ENCODE data around the gene GPS1. TPM values are rescaled to one million over a fixed set of nuclear protein-coding genes. Genes with fewer than 3 reads are reported as not detected.
A peak's percentile ranks its signal among the peaks of the same experiment; 100 is the strongest.

The GPS1 gene
- total and polyA plus RNA-seq, 9 of the 15 experiments (the other 6 are each of a cell fraction or from before 2014, with no cell fraction given): 3.1 to 167 (median 69.9) TPM

GRCh38 chr17:82088838-82089722 lies 37.4 kb downstream of the GPS1 start:
- Histone ChIP-seq H3K4me3 (no peak overlapping the region), H3K9me1 (ENCODE audit: control insufficient read depth, insufficient read depth, low read length) (no peaks in the 10 kb centered on the region), H3K4me2 (ENCODE audit: insufficient read depth, low read length) (no peak overlapping the region), H3K79me2 (ENCODE audit: control insufficient read depth, insufficient read depth, low read length) (peaks cover 37% of the 10 kb centered on the region), H2AFZ (ENCODE audit: low read depth, low read length) (no peak overlapping the region), H3K27ac (ENCODE audit: extremely low read depth, low read depth, low read length) (no peak overlapping the region), H3K9me3 (replicated peaks; ENCODE audit: control insufficient read depth, insufficient read depth, low read depth, low read length) (no peaks in the 10 kb centered on the region), H4K20me1 (replicated peaks; ENCODE audit: control insufficient read depth, insufficient read depth, low read length) (peaks cover 23% of the 10 kb centered on the region), H3K27me3 (ENCODE audit: control insufficient read depth in 2 of 2, insufficient read depth in 2 of 2, low read length in 2 of 2) (no peaks in the 10 kb centered on the region), H3K9ac (ENCODE audit: insufficient read depth in 1 of 2, low read depth in 2 of 2, low read length in 2 of 2) (no peak overlapping the region; a peak in 1 of 4 replicates), H3K36me3 (ENCODE audit: control insufficient read depth, insufficient read depth, low read length) (peaks cover 100% of the 10 kb centered on the region; the same call in 2 of the 3 replicates), H3K4me1 (replicated peaks in 1 of 2; ENCODE audit: control insufficient read depth in 2 of 2, insufficient read depth in 2 of 2, low read length in 2 of 2) (peaks cover 0 to 63% of the 10 kb centered on the region in 2 experiments; a peak in 1 of 5 replicates)
- POLR2A ChIA-PET: interaction anchor here (0.5 to 5.9 kb wide), 6 partner anchors 8 to 450 kb away, joined by 3 to 52 read pairs (median 3); partner anchors contain the start of gene FASN
- BruUV-seq (replicated peaks): no TSS peak
- DNase-seq (ENCODE audit: extremely low read depth in 1 of 4, low spot score in 3 of 4) (no peak), FAIRE-seq (no peak), ATAC-seq (no peak)
- in situ Hi-C loops (cut with MboI): no loop called here
- intact Hi-C loops (cut with micrococcal nuclease): no loop called here
- WGBS (ENCODE audit: insufficient coverage, low coverage, missing lambda C conversion rate): 93% methylated on average over 22 of the region's 47 CpGs
- CTCF ChIA-PET (ENCODE audit: low intra/inter-chr PET ratio): no interaction called here
- no peak for TF ChIP-seq ZHX1 (conservative IDR thresholded peaks at IDR 0.05; ENCODE audit: low read length)
- TF ChIP-seq POLR2AphosphoS5 (IDR thresholded peaks at IDR 0.05; ENCODE audit: control insufficient read depth, insufficient read depth, low read depth, low read length): no peak; the same call in 1 of the 2 replicates
- TF ChIP-seq POLR2AphosphoS2 (IDR thresholded peaks at IDR 0.05; ENCODE audit: low read length): peak; percentile 84; the same call in 1 of the 2 replicates
- TF ChIP-seq SREBF1 (IDR thresholded peaks at IDR 0.05; ENCODE audit: borderline replicate concordance, low read depth, low read length): no peak
- peak; percentile 3 for TF ChIP-seq ZNF146 (CRISPR knock-in tag; IDR thresholded peaks at IDR 0.05; ENCODE audit: unreplicated experiment)
- TF ChIP-seq POLR2G (IDR thresholded peaks at IDR 0.05; ENCODE audit: low read depth, low read length): peak; percentile 68
- peak; percentile 39; the same call in 1 of the 2 replicates for TF ChIP-seq SUPT5H (IDR thresholded peaks at IDR 0.05)
- peak; percentile 49 for TF ChIP-seq RBM22 (IDR thresholded peaks at IDR 0.05; ENCODE audit: low read depth, low read length, poor library complexity, severe bottlenecking)
- no peak for TF ChIP-seq GTF2A2 (tag; IDR thresholded peaks at IDR 0.05)
- TF ChIP-seq GTF3C2 (IDR thresholded peaks at IDR 0.05; ENCODE audit: borderline replicate concordance, extremely low read depth, insufficient read length): no peak
- peak; percentile 37 for TF ChIP-seq FIP1L1 (IDR thresholded peaks at IDR 0.05; ENCODE audit: low read depth, low read length, poor library complexity, severe bottlenecking)
- TF ChIP-seq POLR2A (conservative IDR thresholded peaks at IDR 0.05): peak; percentile 49; the same call in 1 of the 2 replicates
- no peak for TF ChIP-seq E2F1 (CRISPR knock-in tag; IDR thresholded peaks at IDR 0.05)
- TF ChIP-seq ZNF830 (CRISPR knock-in tag; IDR thresholded peaks at IDR 0.05): no peak

Data from K562 (cell line).